Measurements from ENCODE around the gene ZNF57.
"Not testable (repeated sequence)": the region's sequence is repeated elsewhere in the genome, so short reads cannot be mapped to it uniquely, and the experiment has no call there.

ZNF57 gene

GRCh38 chr19:2869618-2870017 lies 31.1 kb upstream of the ZNF57 start:
- Histone ChIP-seq H3K4me1 (ENCODE audit: control insufficient read depth, insufficient read depth, low read length) (no peaks in the 10 kb centered on the region), H3K9ac (ENCODE audit: low read length) (no peak overlapping the region), H3K9me3 (ENCODE audit: control insufficient read depth, low read length) (no peaks in the 10 kb centered on the region), H3K36me3 (ENCODE audit: control insufficient read depth, insufficient read depth, low read length, severe bottlenecking) (no peaks in the 10 kb centered on the region), H3K4me3 (ENCODE audit: low read length) (no peak overlapping the region), H3K27me3 (replicated peaks; ENCODE audit: control insufficient read depth, insufficient read depth, low read length) (no peaks in the 10 kb centered on the region)
- DNase-seq (ENCODE audit: low read depth), result no peak

GRCh38 chr19:2872175-2872574 lies 28.6 kb upstream of the ZNF57 start:
- H3K27me3 ChIP-seq (replicated peaks; ENCODE audit: control insufficient read depth, insufficient read depth, low read length); H3K4me1 ChIP-seq (ENCODE audit: control insufficient read depth, insufficient read depth, low read length); H3K36me3 ChIP-seq (ENCODE audit: control insufficient read depth, insufficient read depth, low read length, severe bottlenecking); H3K9ac ChIP-seq (ENCODE audit: low read length); H3K4me3 ChIP-seq (ENCODE audit: low read length); DNase-seq (ENCODE audit: low read depth): not testable (repeated sequence)
- H3K9me3 ChIP-seq (ENCODE audit: control insufficient read depth, low read length), result peaks cover 10% of the 10 kb centered on the region

DNA sequence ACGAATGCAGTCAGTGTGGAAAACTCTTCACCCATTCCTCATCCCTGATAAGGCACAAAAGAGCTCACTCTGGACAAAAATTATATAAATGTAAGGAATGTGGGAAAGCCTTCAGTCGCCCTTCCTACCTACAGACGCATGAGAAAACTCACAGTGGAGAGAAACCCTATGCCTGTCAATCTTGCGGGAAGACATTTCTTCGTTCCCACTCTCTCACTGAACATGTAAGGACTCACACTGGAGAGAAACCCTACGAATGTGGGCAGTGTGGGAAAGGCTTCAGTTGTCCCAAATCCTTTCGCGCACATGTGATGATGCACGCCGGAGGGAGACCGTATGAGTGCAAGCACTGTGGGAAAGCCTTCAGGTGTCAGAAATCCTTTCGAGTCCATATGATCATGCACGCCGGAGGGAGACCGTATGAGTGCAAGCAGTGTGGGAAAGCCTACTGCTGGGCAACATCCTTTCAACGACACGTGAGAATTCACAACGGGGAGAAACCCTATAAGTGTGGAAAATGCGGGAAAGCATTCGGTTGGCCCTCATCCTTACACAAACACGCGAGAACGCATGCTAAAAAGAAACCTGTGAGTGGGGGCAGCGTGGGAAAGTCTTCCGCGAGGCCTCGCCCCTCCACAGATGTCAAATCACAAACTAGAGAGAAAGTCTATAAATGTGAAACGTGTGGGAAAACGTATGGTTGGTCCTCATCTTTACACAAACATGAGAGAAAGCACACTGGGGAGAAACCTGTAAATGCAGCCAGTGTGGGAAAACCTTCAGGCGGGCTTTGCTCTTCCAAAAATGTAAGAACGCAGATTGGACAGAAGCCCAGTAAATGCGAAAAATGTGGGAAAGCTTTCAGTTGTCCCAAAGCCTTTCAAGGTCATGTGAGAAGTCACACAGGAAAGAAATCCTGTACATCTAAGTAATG lies 23.1 kb upstream of the ZNF57 start:
- no peak for DNase-seq (ENCODE audit: low read depth)
- no peaks in the 10 kb centered on the region for H3K4me1 ChIP-seq (ENCODE audit: control insufficient read depth, insufficient read depth, low read length)
- no peaks in the 10 kb centered on the region for H3K36me3 ChIP-seq (ENCODE audit: control insufficient read depth, insufficient read depth, low read length, severe bottlenecking)
- H3K9ac ChIP-seq (ENCODE audit: low read length), result no peak overlapping the region
- H3K9me3 ChIP-seq (ENCODE audit: control insufficient read depth, low read length), result peaks cover 26% of the 10 kb centered on the region
- H3K27me3 ChIP-seq (replicated peaks; ENCODE audit: control insufficient read depth, insufficient read depth, low read length), result no peaks in the 10 kb centered on the region
- peak overlapping the region; percentile 32 for H3K4me3 ChIP-seq (ENCODE audit: low read length)

DNA sequence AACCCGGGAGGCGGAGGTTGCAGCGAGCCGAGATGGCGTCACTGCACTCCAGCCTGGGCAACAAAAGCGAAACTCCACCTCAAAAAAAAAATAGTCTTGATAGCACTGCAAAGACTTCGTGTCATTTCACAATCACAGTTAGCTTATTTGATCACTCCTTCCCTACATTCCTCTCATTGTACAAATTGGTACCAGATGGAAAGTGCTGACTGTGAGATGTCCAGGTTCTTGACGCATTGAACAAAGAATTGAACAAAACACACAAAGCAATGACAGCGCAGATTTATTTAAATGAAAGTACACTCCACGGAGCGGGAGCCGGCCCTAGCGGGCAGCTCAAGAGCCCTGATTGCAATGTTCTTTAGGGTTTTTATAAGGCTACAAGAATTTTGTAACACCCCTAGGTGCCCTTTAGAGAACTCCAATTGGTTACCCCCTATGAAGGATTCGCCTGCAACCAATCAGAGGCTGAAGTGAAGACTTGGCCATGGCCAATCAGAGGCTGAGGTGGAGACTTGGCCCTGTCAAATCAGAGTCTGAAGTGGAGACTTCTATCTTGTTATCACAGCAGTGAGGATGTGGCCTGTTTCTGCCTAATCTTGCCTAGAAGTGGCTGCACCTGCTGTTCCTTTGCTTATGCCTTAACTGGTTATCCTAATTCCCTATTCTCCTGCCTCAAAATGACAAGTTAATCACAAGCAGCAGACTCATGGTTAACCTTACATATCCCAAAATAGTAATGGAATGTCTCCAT lies 16.9 kb upstream of the ZNF57 start:
- H3K36me3 ChIP-seq (ENCODE audit: control insufficient read depth, insufficient read depth, low read length, severe bottlenecking), result no peaks in the 10 kb centered on the region
- no peaks in the 10 kb centered on the region for H3K4me1 ChIP-seq (ENCODE audit: control insufficient read depth, insufficient read depth, low read length)
- peak; percentile 10 for DNase-seq (ENCODE audit: low read depth)
- peak overlapping the region; percentile 1 for H3K4me3 ChIP-seq (ENCODE audit: low read length)
- H3K9me3 ChIP-seq (ENCODE audit: control insufficient read depth, low read length), result peaks cover 1% of the 10 kb centered on the region
- no peaks in the 10 kb centered on the region for H3K27me3 ChIP-seq (replicated peaks; ENCODE audit: control insufficient read depth, insufficient read depth, low read length)
- no peak overlapping the region for H3K9ac ChIP-seq (ENCODE audit: low read length)

- H3K4me3 ChIP-seq (ENCODE audit: low read length), result no peak overlapping the region
Measured at GRCh38 chr19:2885736-2886135, 15.0 kb upstream of the ZNF57 start.

DNA sequence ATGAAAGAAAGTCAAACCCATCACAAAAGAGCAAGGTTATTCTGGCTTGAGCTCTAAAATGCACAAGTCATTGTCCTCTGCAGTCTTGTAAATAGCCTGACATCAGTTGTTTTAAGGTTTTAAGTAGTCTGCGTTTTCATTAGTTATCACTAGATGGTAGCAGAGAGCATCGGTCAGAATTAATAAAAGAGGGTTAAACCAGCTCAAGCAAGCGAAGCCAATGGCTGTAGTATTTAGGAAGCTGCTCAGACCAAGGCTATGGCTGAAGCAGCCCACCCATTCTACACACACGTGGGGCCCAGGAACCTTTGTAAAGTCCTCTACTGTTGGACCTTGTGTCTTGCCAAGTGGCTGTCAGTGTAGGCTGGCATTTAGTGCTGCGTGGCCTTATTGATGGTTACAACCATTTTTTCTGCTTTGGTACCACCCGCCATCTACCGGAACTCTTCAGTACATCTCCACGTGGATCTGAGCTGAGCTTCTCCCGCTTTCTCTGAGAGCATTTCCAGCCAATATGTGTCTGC lies 13.3 kb upstream of the ZNF57 start:
- no peaks in the 10 kb centered on the region for H3K27me3 ChIP-seq (replicated peaks; ENCODE audit: control insufficient read depth, insufficient read depth, low read length)
- H3K36me3 ChIP-seq (ENCODE audit: control insufficient read depth, insufficient read depth, low read length, severe bottlenecking), result no peaks in the 10 kb centered on the region
- H3K4me1 ChIP-seq (ENCODE audit: control insufficient read depth, insufficient read depth, low read length), result no peaks in the 10 kb centered on the region
- peak; percentile 82 for DNase-seq (ENCODE audit: low read depth)
- peak overlapping the region; percentile 5 for H3K9ac ChIP-seq (ENCODE audit: low read length)
- no peaks in the 10 kb centered on the region for H3K9me3 ChIP-seq (ENCODE audit: control insufficient read depth, low read length)
- H3K4me3 ChIP-seq (ENCODE audit: low read length), result peak overlapping the region; percentile 42

More at GRCh38 chr19:2885736-2886135, 15.0 kb upstream of the ZNF57 start:
- no peaks in the 10 kb centered on the region for H3K9me3 ChIP-seq (ENCODE audit: control insufficient read depth, low read length)
- no peaks in the 10 kb centered on the region for H3K27me3 ChIP-seq (replicated peaks; ENCODE audit: control insufficient read depth, insufficient read depth, low read length)
- H3K36me3 ChIP-seq (ENCODE audit: control insufficient read depth, insufficient read depth, low read length, severe bottlenecking), result no peaks in the 10 kb centered on the region
- DNase-seq (ENCODE audit: low read depth), result no peak
- H3K9ac ChIP-seq (ENCODE audit: low read length), result no peak overlapping the region
- H3K4me1 ChIP-seq (ENCODE audit: control insufficient read depth, insufficient read depth, low read length), result no peaks in the 10 kb centered on the region

GRCh38 chr19:2888731-2889224 lies 11.9 kb upstream of the ZNF57 start:
- Histone ChIP-seq H3K4me3 (ENCODE audit: low read length) (peak overlapping the region; percentile 76), H3K4me1 (ENCODE audit: control insufficient read depth, insufficient read depth, low read length) (peaks cover 2% of the 10 kb centered on the region), H3K27me3 (replicated peaks; ENCODE audit: control insufficient read depth, insufficient read depth, low read length) (no peaks in the 10 kb centered on the region), H3K36me3 (ENCODE audit: control insufficient read depth, insufficient read depth, low read length, severe bottlenecking) (no peaks in the 10 kb centered on the region), H3K9ac (ENCODE audit: low read length) (peak overlapping the region; percentile 60), H3K9me3 (ENCODE audit: control insufficient read depth, low read length) (no peaks in the 10 kb centered on the region)
- peak; percentile 40 for DNase-seq (ENCODE audit: low read depth)

DNA sequence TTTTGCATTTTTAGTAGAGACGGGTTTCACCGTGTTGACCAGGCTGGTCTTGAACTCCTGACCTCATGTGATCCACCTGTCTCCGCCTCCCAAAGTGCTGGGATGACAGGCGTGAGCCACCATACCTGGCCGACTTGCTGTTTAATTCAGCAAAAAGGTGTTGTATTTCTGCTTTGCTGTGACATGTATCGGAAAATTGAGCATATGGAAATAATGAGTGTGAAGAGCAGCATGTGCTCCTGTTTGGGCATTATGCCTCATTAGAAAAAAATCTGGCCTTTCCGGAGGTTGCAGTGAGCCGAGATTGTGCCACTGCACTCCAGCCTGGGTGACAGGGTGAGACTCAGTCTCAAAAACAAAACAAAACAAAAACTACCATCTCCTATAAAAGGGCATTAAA lies 10.2 kb upstream of the ZNF57 start:
- not testable (repeated sequence) for DNase-seq (ENCODE audit: low read depth)

DNA sequence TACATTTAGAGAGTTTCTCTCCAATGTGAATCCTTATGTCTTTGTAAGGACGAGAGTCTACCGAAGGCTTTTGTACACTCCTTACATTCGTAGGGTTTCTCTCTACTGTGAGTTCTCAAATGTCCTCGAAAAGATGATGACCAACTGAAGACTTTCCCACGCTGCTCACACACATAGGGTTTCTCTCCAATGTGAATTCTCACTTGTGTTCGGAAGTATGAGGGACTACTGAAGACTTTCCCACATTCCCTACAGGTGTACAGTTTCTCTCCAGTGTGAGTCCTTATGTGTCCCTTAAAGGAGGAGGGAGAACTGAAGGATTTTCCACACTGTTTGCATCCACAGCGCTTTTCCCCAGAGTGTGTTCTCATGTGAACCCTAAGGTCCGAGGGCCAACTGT lies 4.0 kb upstream of the ZNF57 start:
- H3K4me1 ChIP-seq (ENCODE audit: control insufficient read depth, insufficient read depth, low read length), result peaks cover 4% of the 10 kb centered on the region
- peaks cover 13% of the 10 kb centered on the region for H3K9me3 ChIP-seq (ENCODE audit: control insufficient read depth, low read length)
- H3K4me3 ChIP-seq (ENCODE audit: low read length), result peak overlapping the region; percentile 27
- H3K27me3 ChIP-seq (replicated peaks; ENCODE audit: control insufficient read depth, insufficient read depth, low read length), result no peaks in the 10 kb centered on the region
- H3K9ac ChIP-seq (ENCODE audit: low read length), result no peak overlapping the region
- H3K36me3 ChIP-seq (ENCODE audit: control insufficient read depth, insufficient read depth, low read length, severe bottlenecking), result no peaks in the 10 kb centered on the region
- no peak for DNase-seq (ENCODE audit: low read depth)

More for the DNA sequence above, 10.2 kb upstream of the ZNF57 start:
- not testable (repeated sequence) for H3K9me3 ChIP-seq (ENCODE audit: control insufficient read depth, low read length); H3K4me3 ChIP-seq (ENCODE audit: low read length); H3K36me3 ChIP-seq (ENCODE audit: control insufficient read depth, insufficient read depth, low read length, severe bottlenecking); H3K4me1 ChIP-seq (ENCODE audit: control insufficient read depth, insufficient read depth, low read length); H3K27me3 ChIP-seq (replicated peaks; ENCODE audit: control insufficient read depth, insufficient read depth, low read length); H3K9ac ChIP-seq (ENCODE audit: low read length)

- H3K9ac ChIP-seq (ENCODE audit: low read length), result no peak overlapping the region
- no peaks in the 10 kb centered on the region for H3K36me3 ChIP-seq (ENCODE audit: control insufficient read depth, insufficient read depth, low read length, severe bottlenecking)
- no peaks in the 10 kb centered on the region for H3K9me3 ChIP-seq (ENCODE audit: control insufficient read depth, low read length)
- H3K4me1 ChIP-seq (ENCODE audit: control insufficient read depth, insufficient read depth, low read length), result peaks cover 3% of the 10 kb centered on the region
- H3K4me3 ChIP-seq (ENCODE audit: low read length), result no peak overlapping the region
- no peaks in the 10 kb centered on the region for H3K27me3 ChIP-seq (replicated peaks; ENCODE audit: control insufficient read depth, insufficient read depth, low read length)
- no peak for DNase-seq (ENCODE audit: low read depth)
Measured at GRCh38 chr19:2902590-2903218, 2.0 kb downstream of the ZNF57 start.

GRCh38 chr19:2903326-2903725 lies 2.6 kb downstream of the ZNF57 start:
- H3K27me3 ChIP-seq (replicated peaks; ENCODE audit: control insufficient read depth, insufficient read depth, low read length); H3K4me3 ChIP-seq (ENCODE audit: low read length); H3K36me3 ChIP-seq (ENCODE audit: control insufficient read depth, insufficient read depth, low read length, severe bottlenecking); H3K9ac ChIP-seq (ENCODE audit: low read length); H3K9me3 ChIP-seq (ENCODE audit: control insufficient read depth, low read length); H3K4me1 ChIP-seq (ENCODE audit: control insufficient read depth, insufficient read depth, low read length); DNase-seq (ENCODE audit: low read depth): not testable (repeated sequence)

Data from adipocyte (in vitro differentiated cells).